Pons (tissue), 1 donor: ENCODE measurements around the gene UBE2D2.
"Not testable (repeated sequence)": the region's sequence is repeated elsewhere in the genome, so short reads cannot be mapped to it uniquely, and the experiment has no call there.

Source experiments
- DNase-seq: peaks from one replicate; pipeline ENCODE4 v3.0.0-alpha.2; 2016; ENCODE audit warnings: low spot score

UBE2D2 gene

GRCh38 chr5:139549162-139549894 is 11.8 kb upstream of the UBE2D2 start:
- DNase-seq: no peak

- DNase-seq: not testable (repeated sequence)
Observed at GRCh38 chr5:139550051-139550872, 10.9 kb upstream of the UBE2D2 start.

DNA sequence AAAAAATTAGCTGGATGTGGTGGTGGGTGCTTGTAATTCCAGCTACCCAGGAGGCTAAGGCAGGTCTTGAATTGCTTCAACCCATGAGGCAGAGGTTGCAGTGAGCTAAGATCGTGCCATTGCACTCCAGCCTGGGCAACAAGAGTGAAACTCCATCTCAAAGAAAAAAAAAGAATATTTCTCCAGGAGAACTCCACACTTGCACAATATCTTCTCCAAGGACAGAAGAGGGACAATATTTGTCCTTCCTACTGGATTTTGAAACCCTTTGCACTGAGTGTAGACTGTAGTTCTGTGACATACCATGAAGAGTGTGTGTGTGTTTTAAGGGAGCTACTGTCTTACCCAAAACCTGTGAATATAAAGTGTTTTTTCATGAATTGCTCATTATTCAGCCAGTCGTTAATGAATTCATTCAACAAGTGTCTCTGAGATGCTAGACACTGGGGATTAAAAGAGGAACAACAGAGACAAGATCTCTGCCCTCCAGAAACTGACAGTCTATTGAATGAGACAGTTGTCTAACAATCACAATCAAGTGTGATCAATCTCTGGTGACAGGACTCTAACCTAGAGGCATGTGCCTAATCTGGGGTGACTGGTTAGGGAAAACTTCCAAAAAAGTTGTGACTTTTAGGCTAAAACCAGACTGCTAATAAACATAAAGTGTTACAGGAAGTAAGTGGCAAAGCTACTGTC is 9.8 kb upstream of the UBE2D2 start:
- no peak for DNase-seq

- DNase-seq: no peak
Observed at GRCh38 chr5:139552893-139553575, 8.1 kb upstream of the UBE2D2 start.

- no peak for DNase-seq
Observed at GRCh38 chr5:139554264-139554663, 6.9 kb upstream of the UBE2D2 start.

DNA sequence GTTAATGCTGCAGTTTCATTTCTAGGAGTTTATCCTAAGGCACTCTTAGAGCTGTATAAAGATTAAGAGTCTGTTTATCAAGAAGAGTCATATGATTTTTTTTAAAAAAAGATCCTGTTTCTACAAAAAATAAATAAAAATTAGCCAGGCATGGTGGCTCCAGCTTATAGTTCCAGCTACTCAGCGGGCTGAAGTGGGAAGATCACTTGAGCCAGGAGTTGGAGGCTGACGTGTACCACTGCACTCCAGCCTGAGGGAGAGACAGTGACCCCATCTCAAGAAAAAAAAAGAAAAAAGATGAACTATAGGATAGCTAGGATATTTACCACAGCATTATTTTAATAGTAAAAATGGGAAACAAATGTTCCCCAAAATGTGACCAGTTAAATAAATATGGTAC is 3.3 kb upstream of the UBE2D2 start:
- DNase-seq: no peak

GRCh38 chr5:139561655-139562451 is 714 bp downstream of the UBE2D2 start:
- DNase-seq: peak; percentile 20

DNA sequence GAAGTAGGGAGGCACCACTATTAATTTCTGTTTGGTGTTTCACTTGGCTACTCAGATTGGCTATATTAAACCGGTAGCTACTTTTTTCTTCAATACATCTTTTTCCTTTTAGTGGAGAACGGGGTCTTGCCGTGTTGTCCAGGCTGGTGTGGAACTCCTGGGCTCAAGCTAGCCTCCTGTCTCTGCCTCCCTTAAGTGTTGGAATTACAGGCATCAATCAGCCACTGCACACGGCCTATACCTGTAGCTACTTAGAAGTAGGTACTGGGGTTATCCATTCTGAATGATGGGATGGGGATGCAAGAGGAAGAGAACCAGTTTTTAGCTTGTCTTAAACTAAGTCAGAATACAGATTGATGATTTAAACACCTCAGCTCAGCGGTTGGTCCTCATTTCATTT is 1.7 kb downstream of the UBE2D2 start:
- DNase-seq: no peak

- peak; percentile 28 for DNase-seq
Observed at GRCh38 chr5:139565411-139566305, 4.5 kb downstream of the UBE2D2 start.

GRCh38 chr5:139566611-139567010 is 5.5 kb downstream of the UBE2D2 start:
- no peak for DNase-seq

- DNase-seq: no peak
Observed at GRCh38 chr5:139569270-139569955, 8.3 kb downstream of the UBE2D2 start.

GRCh38 chr5:139571543-139571942 is 10.4 kb downstream of the UBE2D2 start:
- DNase-seq: no peak

GRCh38 chr5:139571966-139572365 is 10.8 kb downstream of the UBE2D2 start:
- DNase-seq: no peak

DNA sequence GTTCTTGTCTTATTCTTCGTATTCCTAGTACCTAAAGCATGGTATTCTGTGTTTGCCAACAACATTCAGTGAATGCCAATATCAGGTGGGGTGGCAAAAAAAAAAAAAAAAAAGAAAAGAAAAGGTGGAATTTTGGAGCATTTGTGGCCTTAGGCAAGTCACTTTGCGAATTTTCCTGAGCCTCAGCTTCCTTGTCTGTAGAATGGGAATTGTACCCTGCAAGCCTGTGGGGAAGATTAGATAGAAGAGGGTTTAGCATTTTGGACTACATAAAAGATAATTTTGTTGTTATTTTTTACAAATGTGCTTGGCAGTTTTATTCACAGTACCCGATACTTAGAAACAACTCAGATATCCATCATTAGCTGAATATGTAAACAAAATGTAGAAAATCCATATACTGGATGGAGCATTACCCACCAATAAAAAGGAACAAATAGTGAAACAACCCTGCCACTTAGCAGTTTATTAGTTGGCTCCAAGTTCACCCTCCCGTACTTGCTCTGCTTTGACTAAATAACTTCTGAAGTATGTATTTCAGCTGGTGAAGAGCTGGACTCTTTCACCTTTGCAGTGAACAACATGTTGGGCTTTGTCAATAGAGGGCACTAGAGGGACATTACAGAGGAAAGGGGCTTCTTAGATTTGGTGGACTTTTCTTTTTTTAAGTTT is 13.6 kb downstream of the UBE2D2 start:
- DNase-seq: peak; percentile 47

DNA sequence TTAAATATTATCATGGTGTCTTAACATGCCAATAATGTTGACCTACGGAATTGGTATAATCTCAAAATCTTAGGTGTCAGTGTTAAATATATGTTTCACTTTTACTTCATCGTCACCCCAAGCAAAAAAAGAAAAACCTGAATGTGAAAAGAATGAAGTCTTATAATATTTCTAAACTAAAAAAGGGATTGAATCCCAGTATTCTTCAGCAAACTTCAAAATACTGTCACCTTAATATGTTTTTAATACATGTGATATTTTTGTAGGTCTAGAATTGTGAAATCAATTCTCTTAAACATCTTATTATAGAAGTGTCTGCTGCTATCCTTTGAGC is 14.1 kb downstream of the UBE2D2 start:
- DNase-seq: no peak

- no peak for DNase-seq
Observed at GRCh38 chr5:139575751-139576150, 14.6 kb downstream of the UBE2D2 start.

DNA sequence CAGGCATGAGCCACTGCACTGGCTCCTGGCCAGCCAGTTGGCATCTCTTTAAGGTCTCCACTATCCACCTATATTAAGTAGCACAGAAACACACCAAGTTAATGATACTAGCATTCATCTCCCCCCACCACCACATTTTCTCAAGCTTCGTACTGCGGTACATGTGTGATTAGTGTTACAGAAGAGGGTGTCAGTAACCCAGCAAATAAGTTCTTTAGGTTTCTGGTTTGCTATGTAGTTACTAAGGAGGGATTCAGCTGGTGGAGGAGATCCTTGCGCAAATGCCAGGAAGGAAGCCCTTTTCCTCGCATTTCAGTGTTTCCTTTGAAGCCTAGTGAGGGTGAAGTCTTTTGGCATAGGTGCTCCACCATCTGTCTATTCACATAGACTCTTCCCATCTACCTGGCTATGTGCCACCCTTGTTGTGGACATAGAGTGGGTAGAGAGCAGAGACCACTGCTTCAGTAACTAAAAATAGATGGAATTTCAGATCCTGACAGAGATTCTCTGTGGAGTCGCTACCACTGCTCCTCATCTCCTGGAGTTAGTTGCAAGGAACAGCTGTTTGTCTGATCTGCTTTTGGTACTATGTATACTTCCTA is 16.7 kb downstream of the UBE2D2 start:
- DNase-seq: no peak

DNA sequence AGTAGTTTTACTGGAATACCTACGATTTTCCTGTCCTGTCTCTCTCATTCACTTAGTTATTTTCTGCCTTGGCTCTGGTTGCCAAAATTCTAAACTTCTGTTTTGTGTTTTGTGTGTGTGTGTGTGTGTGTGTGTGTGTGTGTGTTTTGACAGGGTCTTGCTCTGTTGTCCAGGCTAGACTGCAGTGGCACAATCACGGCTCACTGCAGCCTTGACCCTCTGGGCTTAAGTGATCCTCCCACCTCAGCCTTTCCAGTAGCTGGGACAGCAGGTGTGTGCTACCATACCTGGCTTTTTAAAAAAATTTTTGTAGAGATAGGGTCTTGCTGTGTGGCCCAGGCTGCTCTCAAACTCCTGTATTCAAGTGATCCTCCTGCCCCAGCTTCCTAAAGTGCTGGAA is 17.2 kb downstream of the UBE2D2 start:
- no peak for DNase-seq

GRCh38 chr5:139582181-139582580 is 21.0 kb downstream of the UBE2D2 start:
- DNase-seq: not testable (repeated sequence)
